ENCODE measurements around the gene RUNX2.
"Not testable (repeated sequence)": the region's sequence is repeated elsewhere in the genome, so short reads cannot be mapped to it uniquely, and the experiment has no call there.

RUNX2 gene

GRCh38 chr6:45327956-45328522 lies at the start of gene RUNX2:
Gene RUNX2 (plus strand): TSS chr6:45328330. CDS start chr6:45328727, 397 bp downstream.
- DNase-seq (ENCODE audit: low spot score): no peak

DNA sequence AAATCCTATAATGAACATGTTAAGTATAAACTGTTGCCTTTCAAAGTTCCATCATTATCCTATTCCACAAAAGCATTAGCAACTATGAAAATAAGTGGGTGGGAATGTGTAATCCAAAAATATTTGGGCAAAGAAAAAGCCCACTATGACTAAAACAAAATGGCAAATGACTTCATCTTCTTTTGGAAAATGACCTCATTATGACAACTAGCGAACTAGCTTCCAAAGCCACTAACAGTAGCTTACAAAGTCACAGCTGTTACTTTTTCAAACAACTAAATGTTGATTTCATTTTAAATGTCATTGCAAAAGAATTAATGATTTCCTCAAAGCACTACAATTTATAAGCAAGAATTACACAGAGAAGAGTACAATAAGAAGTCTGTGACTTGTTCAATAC lies 49.8 kb upstream of the RUNX2 start:
- DNase-seq (ENCODE audit: low spot score): no peak

DNA sequence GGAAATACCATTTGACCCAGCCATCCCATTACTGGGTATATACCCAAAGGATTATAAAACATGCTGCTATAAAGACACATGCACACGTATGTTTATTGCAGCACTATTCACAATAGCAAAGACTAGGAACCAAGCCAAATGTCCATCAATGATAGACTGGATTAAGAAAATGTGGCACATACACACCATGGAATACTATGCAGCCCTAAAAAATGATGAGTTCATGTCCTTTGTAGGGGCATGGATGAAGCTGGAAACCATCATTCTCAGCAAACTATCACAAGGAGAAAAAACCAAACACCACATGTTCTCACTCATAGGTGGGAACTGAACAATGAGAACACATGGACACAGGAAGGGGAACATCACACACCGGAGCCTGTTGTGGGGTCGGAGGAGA lies 41.4 kb upstream of the RUNX2 start:
- DNase-seq (ENCODE audit: low spot score): not testable (repeated sequence)

GRCh38 chr6:45289751-45290514 lies 38.2 kb upstream of the RUNX2 start:
- no peak for DNase-seq (ENCODE audit: low spot score)

GRCh38 chr6:45293306-45293705 lies 34.8 kb upstream of the RUNX2 start:
- no peak for DNase-seq (ENCODE audit: low spot score)

GRCh38 chr6:45294065-45294701 lies 33.9 kb upstream of the RUNX2 start:
- not testable (repeated sequence) for DNase-seq (ENCODE audit: low spot score)

GRCh38 chr6:45297320-45297719 lies 30.8 kb upstream of the RUNX2 start:
- DNase-seq (ENCODE audit: low spot score): no peak

DNA sequence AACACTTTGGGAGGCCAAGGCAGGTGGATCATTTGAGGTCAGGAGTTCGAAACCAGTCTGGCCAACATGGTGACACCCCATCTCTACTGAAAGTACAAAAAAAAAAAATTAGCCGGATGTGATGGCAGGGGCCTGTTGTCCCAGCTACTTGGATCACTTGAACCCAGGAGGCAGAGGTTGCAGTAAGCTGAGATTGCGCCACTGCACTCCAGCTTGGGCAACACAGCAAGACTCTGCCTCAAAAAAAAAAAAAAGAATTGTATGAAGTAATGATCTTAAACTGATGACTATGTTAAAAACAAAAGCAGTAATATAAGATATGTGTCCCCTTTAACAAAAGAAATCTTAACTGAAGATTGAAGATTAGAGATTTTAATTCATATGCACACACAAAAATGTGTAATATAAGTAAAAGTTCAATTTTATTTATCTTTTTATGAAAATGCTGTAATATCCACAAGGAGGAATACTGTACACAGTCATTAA lies 29.0 kb upstream of the RUNX2 start:
- DNase-seq (ENCODE audit: low spot score): no peak

GRCh38 chr6:45300736-45301135 lies 27.4 kb upstream of the RUNX2 start:
- DNase-seq (ENCODE audit: low spot score): no peak

GRCh38 chr6:45301348-45302142 lies 26.6 kb upstream of the RUNX2 start:
- no peak for DNase-seq (ENCODE audit: low spot score)

GRCh38 chr6:45302832-45303231 lies 25.3 kb upstream of the RUNX2 start:
- DNase-seq (ENCODE audit: low spot score): no peak

- no peak for DNase-seq (ENCODE audit: low spot score)
Measured at GRCh38 chr6:45305546-45305945, 22.6 kb upstream of the RUNX2 start.

- DNase-seq (ENCODE audit: low spot score): no peak
Measured at GRCh38 chr6:45310118-45310788, 17.9 kb upstream of the RUNX2 start.

- DNase-seq (ENCODE audit: low spot score): no peak
Measured at GRCh38 chr6:45314146-45314545, 14.0 kb upstream of the RUNX2 start.

- DNase-seq (ENCODE audit: low spot score): no peak
Measured at GRCh38 chr6:45320349-45320748, 7.8 kb upstream of the RUNX2 start.

- no peak for DNase-seq (ENCODE audit: low spot score)
Measured at GRCh38 chr6:45323656-45324224, 4.4 kb upstream of the RUNX2 start.

GRCh38 chr6:45326698-45327417 lies 1.3 kb upstream of the RUNX2 start:
- no peak for DNase-seq (ENCODE audit: low spot score)

DNA sequence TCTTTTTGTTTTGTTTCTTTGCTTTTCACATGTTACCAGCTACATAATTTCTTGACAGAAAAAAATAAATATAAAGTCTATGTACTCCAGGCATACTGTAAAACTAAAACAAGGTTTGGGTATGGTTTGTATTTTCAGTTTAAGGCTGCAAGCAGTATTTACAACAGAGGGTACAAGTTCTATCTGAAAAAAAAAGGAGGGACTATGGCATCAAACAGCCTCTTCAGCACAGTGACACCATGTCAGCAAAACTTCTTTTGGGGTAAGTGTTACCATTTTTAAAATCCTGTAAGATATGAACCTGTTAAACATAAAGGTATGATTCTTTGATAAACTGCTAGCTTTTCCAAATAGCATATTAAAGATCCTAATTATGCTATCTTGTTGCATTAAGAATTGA lies 393 bp downstream of the RUNX2 start:
- DNase-seq (ENCODE audit: low spot score): no peak

DNA sequence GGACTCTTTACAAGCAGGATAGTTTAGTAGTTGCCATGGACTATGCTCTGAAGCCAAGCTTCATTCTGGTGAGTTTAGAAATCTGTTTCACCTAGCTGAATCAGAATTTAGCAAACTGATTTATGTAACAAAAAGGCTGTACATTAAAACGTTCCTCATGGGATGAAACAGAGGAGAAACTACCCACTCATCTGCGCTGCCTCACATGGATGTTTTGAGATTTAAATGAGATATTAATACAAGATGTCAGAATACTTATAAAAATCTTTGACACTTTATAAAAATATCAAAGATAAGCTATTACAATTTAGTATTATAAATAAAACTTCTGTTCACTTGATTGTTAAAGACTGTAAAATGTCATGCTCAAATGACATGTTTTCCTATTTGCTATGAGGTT lies 16.8 kb downstream of the RUNX2 start:
- DNase-seq (ENCODE audit: low spot score): no peak

GRCh38 chr6:45350186-45350710 lies 22.1 kb downstream of the RUNX2 start:
- DNase-seq (ENCODE audit: low spot score): no peak

GRCh38 chr6:45351076-45351475 lies 22.9 kb downstream of the RUNX2 start:
- no peak for DNase-seq (ENCODE audit: low spot score)
